GM18520 (cell line): ENCODE data around the gene FHIT.

Experiments
- ATAC-seq: cut with Tn5 transposase; IDR thresholded peaks from one replicate; pipeline ENCODE4 v1.9.1; 2021; ENCODE audit not compliant: unreplicated experiment

FHIT gene

DNA sequence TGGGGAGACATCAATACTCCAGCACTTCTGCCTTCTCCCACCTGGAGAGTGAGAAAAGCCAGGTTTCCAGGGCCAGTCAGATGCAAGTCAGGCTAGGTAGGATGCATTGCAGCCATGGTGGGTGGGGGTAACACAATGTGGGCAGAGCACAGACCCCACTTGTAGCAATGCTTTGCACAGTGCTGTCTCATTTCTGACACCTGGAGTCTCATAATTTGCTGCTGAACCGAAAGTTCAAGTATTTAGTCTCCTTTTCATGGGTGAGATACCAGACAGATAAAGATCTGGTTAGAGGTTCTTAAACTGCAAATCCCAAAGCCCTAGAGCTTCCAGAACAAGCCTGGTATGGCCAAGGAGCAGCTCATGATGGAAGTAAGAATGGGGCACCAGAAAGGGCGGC, 1321.1 kb downstream of the FHIT start:
- ATAC-seq = no peak

DNA sequence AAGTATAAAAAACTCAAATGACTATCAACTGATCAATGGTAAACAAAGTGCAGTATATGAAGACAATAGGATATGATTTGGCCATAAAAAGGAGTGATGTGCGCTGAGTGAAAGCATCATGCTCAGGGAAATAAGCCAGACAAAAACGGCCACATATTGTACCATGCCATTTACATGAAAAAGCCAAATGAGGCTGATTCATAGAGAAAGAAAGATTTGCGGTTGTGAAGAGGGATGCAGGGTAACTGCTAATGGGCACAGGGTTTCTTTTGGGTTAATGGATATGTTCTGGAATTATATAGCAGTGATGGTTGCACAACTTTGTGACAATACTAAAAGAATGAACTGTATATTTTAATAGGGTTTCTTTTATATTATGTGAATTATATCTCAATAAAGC, 1324.2 kb downstream of the FHIT start:
- ATAC-seq = no peak

DNA sequence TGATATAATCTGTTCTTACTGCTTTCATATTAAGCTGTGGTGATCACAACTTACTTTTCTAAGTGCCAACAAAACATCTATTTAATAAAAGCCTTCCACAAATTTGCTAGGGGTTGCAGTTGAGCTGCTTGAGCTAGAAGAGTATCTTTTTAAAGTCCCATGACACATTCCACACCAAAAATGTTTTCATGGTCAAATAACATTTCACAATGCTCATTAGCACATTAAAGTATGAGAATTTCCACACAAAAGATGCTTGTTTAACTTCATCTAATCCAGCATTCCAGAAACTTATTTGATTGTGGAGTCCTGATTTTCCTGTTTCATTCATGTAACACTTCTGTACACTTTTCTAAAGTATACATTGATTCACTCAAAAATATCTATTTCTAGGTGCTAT, 1325.3 kb downstream of the FHIT start:
- ATAC-seq = no peak

DNA sequence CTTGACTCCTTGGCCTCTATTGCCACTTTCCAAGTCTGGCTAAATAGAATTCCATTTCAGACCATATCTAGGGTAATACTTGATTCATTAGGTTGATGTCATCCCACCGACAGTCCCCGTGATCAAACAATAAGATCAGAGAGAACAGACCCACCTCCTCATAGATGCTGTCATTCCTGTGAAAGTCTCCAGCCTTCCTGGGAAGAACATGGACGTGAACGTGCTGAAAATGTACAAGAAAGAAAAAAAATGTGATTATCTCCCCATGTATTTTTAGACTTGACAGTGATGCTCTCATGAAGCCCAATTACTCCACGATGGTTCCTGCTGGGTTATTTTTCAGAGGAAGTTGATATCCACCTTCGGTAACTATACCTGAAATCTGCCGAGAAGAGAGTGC, 1329.1 kb downstream of the FHIT start:
- no peak for ATAC-seq

DNA sequence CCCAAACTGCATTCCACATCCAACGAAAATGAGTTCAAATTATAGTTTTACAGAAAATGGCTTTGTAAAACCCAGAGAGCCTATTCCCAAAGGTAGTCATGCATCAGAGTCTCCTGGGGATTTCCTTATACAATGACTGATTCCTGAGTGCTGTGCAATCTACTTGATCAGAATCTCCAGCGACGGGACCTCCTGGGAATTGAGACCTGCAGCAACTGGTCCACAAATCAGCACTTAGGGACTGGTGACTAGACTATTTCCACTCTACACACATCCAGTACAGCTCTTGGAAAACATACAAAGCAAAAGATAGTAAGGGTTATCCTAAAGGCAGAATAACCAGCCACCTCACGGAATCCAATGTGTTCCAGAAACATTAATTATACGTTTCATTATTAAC, 1330.4 kb downstream of the FHIT start:
- no peak for ATAC-seq

DNA sequence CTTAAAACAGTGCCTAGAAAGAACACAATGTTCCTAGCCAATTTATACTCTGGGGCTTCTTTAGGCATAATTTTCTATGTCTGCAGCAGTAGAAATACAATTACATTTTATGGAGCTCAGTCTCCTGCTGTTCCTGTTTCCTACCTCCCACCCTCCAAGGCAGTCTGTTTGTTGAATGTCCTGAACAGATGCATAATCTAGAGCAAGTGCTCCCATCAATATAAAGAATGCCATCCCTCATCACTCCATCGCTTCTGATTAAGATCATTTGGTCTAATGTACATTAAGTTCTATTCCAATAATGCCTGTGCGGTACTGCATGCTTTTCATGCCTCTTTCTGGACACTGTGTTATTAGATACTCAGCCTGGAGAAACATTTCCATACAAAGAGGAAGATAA, 1331.7 kb downstream of the FHIT start:
- ATAC-seq = no peak

DNA sequence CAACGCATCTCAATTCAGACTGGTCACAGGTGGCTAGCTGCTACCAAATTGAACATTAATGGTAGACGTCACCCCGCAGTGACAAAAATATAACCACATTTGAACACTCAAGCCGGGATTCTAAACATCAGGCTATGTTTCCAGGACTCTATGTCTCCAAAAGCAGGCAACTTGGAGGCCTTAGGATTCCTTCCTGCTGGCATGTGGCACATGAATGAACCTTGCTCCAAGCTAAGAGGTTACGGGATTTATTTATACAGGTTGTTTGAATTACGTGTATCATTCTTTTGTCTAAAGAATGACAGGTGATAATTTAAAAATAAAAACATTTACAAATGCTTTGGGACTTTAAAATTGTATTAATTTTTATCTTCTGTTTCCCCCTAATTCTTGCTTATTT, 1337.0 kb downstream of the FHIT start:
- ATAC-seq = no peak

DNA sequence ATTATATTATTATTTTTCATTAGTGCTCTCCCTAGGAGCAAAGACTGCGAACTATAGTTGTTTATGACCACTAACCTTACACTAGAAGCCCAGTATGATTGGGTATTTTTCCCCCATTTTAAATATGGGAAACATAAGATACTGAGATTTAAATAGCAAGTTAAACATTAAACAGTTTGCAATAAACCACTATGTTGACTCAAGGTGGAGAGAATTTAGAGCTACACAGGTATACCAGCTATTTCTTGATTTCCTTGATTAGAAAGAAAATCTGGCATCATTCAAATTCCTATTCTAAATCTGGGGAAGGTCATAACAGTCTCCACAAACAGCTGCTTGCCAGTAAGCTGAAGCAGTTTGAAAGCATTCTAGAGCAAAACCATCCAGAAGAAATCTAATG, 1337.6 kb downstream of the FHIT start:
- no peak for ATAC-seq

DNA sequence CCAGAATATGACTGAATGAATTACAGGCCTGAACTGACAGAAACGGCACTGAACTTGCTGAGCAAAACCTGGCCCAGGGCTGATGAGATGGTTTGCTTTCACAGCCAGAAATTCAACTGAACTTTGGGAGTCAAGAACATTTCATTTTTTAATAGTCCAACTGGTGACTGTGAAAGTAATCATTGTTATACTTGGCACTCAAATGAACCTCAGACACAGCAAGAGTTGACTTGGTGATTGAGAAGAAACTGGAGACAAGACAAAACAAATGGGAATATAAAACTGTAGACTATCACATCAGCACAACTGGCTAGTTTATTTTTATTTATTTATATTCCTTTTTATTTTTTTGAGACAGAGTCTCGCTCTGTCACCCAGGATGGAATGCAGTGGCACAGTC, 1342.6 kb downstream of the FHIT start:
- no peak for ATAC-seq

DNA sequence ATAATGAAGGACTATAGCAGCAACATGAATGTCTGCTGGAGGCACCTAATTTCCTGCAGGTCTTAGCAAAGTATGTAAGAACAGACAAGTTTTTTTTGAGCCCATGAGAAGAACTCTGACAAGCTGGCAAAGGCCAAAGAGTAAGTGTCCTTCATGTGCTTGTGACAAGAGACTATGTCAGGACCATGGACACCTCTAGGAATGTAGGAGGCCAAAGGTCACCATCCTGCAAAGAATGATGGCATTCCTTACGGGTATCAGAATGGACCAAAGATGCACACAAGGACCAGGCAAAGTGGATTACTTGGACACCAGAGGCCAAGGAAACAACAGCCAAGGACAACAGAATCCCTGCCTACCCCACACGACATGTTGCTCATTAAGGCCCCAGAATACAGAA, 1343.0 kb downstream of the FHIT start:
- ATAC-seq = no peak

DNA sequence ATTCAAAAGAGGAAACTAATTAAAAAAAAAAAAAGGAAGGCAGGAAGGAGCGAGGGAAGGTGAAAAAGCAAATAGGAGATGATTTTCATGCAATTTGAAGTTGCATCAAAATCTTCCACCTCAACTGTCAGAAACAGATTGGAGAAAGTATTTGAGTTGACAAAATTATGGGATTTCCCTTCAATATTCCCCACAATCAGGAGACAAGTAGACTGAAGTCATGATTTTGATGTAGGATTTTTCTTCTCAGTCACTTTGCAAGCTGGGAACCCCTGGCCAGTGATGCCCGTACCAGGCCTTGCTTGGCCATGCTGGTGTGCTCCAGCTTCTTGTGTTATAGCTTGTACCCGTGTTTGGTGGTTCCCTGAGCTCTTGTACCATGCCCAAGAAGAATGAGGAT, 1347.0 kb downstream of the FHIT start:
- no peak for ATAC-seq

DNA sequence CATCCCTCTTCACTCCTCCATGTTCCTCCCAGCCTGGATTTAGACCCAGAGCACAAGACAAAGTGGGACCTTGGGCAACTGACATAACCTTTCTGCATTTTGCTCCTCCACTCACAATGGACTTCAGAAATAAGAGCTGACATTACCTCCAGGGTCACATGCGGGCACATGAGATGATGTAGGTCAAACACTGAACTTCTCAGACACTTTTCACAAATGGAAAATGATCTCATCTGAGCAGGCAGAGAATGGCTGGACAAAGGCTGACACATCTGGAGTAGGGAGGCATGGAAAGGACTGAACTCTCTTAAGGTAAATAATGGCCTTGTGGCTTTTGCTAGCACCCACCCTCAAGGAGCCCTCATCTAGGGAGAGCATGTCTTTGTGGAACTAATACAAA, 1352.2 kb downstream of the FHIT start:
- ATAC-seq = no peak

DNA sequence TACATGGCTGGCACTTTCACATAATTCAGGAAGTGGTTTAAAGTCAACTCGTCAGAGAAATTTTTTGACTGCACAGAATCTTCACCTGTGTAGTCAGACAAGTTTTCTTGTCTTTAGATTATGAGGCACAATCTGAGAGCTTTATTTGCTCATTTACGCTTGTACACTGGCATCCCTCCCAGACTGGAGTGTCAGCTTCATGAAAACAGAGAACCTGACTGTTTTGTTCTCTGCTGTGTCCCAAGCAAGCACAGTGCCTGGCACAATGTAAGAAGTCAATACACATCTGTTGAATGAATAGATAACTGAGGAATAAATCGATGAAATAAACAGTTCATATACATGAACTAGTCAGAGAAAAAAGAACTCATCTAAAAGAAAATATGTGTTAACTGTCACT, 1355.3 kb downstream of the FHIT start:
- ATAC-seq = no peak

DNA sequence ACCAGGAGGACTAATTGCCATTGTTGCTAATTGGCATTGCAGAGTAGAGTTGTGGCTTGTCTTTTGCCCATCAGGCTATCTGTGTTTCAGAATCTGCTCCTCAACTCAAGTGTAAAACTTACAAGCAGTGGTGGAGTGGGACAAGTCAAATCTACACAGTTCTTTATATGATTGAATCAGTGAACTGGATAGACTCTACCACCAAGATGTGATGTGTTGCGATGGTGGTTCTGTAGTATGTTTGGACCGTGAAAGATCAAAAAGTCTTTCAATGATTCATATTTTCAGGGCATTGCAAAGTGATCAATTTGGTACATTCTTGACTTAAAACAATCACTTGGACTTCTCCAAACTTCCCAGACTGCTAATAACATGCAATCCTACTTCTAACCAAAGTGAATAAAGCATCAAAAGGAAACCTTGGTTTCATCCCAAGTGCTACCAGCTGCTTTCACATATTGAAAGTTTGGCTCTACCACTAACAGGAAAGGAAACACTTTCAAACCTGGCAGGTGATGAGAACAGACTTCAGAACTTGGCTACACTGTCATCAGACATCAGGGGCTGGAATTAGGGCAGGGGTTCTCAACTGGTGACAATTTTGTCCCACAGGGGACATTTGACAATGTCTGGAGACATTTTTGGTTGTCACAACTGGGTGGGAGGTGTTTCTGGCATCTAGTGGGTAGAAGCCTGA, 1356.7 kb downstream of the FHIT start:
- ATAC-seq = no peak

DNA sequence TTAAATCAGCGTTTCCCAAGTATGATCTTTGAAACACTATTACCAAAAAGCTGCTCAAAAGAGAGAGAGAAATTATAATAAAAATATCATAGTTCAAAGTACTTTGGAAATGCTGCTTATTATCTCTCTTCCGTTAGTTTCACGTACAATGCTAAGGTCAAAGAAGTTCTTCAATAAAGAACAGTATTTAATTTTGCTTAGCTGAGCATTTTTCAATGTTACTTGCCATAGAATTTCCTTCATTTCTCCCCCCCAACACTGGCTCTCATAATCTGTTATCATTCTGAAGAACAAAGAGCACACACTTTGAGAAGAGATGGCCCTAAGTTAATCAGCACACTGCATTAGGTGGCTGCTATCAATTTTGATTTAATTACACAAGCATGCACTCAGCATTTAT, 1360.6 kb downstream of the FHIT start:
- no peak for ATAC-seq

DNA sequence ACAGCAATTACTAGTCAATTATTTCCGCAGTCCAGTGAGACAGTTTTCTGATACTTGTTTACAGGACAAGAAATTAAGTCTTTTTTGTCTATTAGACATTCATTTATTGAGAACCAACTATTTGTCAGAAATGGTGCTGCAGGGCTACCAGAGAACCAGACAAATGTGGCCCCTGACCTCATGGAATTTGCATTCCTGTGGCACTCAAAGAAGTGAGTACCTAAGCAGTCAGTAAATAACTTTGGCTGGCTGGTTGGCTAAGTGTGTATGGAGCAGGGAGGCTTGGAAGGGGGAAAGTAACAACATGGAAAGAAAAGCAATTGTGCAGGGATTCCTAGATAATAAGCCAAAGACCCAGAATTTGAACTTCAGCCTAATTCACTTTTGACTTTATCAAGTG, 1364.5 kb downstream of the FHIT start:
- no peak for ATAC-seq

DNA sequence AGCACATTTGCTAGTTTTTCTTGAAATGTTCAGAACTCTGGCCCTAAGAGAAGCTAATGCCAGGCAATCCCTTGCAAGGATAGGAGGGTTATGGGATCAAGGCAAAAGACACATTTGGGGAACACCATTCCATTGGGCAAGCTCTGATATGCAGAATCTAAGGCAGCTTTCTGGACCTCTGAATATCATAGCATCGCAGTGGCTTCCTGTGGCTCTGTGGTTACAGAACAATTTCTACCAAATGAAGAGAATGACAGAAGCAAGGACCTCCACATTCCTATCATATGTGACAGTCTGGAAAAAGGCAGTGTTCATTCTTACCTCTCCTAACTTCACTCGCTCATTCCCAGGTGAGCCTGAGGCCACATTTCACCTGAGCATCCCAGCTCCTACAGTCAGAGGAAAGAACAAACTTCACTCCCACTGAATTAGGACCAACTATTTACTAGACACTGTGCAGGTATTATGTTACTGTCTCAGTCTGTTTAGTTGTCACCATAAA, 1365.3 kb downstream of the FHIT start:
- no peak for ATAC-seq

DNA sequence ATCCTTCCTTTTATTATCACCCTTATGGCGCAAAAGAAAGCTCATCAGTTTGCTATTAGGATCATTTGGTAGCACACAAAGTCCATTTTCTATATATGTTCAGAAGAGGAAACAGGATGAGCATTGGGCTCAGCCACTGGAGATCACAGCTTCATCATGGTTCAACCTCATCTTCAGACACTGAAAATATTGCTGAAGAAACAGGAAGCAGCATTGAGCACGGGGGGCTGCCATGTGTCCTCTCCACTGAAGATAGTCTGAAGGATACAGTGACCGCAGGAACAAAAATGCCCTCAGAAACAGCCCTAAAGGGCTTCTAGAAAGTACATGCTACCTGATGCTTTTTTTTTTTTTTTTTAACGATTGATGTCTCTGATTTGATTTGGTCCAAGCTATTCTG, 1366.2 kb downstream of the FHIT start:
- no peak for ATAC-seq

DNA sequence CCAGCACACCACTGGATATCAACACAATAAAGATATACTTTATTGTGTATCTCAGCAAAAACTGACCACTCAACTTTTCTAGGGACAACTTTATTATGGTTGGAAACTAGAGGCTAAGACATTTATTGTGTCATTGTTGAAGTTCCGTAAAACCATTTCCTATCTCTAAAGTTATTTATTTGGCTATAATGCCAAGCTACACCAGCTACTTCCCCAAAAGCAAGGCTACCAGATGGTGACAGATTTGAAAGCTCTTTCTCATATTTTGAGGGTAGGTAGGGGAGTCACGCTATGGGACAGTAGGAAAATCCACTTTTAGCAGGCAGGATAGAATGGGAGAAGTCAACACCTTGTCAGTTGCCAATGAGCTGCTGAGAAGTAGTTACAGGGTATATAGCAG, 1366.8 kb downstream of the FHIT start:
- no peak for ATAC-seq

DNA sequence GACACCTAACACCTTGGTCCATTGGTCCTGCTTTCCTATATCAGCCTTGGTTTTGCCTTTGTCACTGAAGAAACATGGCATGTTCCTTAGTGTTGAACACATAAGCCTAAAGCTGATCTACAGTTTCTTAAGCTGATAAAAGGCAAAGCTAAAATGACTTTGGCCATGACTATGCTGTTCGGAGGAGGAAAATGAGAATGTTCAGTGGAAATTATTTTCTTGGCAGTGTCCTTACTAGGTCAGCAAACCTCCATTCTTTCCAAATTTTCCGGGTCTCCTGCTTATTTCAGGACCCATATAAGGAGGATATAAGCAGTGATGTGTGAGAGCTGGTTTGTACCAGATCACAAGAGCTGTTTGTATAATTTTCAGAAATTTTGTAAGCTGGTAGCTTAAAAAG, 1368.5 kb downstream of the FHIT start:
- no peak for ATAC-seq

DNA sequence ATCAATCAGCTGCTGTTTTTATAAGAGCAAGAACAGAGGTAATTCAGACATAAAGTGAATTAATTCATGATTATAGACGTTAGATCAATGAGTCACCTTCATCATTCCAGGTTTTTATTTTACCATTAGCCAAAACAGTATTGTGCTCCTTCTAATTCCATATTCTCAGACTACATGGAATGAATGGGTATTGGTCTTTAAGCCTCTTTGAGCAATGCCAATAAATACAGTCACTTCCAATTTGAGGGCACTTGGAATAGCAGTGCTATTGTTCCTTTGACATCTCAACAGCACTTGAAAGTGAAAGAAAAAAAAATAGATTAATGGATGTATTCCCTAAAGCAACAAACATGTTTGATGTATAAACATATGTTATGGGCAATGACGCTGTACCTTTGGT, 1370.5 kb downstream of the FHIT start:
- no peak for ATAC-seq

DNA sequence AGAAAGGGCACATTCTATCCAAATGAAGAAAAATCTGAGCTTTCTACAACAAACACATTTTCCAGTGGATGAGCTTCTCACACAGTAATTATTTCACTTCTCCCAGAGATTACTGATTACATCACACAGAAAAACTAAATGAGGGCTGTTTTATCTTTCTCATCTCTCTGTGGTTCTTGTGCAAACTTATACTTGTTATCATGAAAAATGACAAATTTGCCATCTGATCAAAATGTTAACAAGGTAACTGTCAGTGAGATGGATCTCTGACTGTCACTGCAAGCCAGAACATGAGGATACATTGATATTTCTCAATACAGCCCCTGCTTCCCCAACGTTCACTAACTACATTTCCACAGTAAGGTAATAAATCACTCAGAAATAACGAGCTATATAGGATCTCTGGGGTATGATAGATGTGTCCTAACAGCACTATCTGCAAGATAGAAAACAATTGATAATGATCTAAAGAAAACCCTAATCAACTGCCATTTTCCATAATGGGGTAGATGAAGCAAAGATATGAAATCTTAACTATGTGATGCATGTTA, 1372.1 kb downstream of the FHIT start:
- no peak for ATAC-seq

DNA sequence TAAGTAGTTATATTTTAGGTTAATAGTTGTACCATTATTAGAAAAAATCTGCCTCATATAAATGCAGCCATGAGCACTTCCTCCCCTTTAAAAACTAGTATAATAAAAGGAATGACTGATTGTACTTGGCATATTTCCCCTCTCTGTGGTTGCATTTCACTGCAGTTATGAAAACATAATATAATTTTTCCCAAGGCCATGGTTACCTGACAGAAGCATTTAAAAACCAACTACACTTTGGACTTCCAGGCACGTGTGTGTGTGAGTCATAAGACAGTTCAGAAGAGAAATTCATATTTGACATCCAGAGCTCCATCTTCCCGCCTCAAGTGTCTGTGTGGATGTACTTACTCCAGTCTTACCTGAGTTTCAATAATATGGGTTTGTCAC, 1373.2 kb downstream of the FHIT start:
- ATAC-seq = no peak
